Lower leg skin (tissue), 3 donors: Measurements from ENCODE around the gene APOL6.

ENCODE experiments used
- CTCF ChIP-seq, 3 donors: fragments of 450-650 bp; IDR thresholded peaks; one replicate each; pipeline ENCODE4 v1.5.1; 2016; ENCODE audit warnings: antibody characterized with exemption in 3 of 3, mild to moderate bottlenecking in 3 of 3, moderate library complexity in 2 of 3
- POLR2A ChIP-seq, 2 donors: fragments of 450-650 bp; IDR thresholded peaks; one replicate each; pipeline ENCODE4 v1.6.1; 2016 to 2017; ENCODE audit warnings: antibody characterized with exemption in 2 of 2, mild to moderate bottlenecking in 1 of 2, moderate library complexity in 1 of 2

GRCh38 chr22:35697142-35697541, 48.9 kb downstream of the APOL6 start:
- TF ChIP-seq CTCF (IDR thresholded peaks at IDR 0.05), result no peak
- no peak for TF ChIP-seq POLR2A (IDR thresholded peaks at IDR 0.05)
